ENCODE data around the gene IGSF10.
"Not testable (repeated sequence)": the region's sequence is repeated elsewhere in the genome, so short reads cannot be mapped to it uniquely, and the experiment has no call there.

The IGSF10 gene

DNA sequence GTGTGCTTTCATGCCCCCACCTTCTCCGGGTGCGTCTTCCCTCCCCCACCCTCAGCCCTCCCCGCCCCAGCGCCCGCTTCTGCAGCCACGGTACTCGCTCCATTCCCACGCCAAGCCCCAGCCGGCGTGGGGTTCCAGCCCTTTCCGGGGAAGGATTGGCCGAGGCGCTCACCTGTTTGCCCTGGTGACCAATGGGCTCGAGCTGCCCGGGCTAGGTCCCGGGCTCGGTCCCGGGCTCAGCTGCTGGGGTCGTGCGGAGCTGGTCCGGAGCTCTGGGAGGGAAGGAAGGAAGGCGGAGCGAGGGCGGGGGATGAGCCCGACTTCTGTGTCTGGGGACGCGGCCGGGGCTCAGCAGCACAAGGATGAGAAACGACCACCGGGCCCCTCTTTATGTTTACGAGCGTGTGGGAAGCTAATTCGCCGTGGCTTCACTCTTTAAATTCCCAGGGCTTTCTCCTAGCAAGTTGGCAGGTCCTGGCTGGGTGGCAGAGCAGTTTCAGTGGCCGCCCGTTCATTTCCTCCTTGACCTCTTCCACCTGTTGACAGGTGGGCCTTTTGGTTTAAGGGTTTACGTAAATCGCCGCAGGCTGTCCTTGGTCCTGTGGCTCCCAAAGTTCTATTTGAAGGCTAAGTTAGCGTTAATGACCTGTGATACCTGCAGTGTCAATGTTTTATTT lies at the start of gene IGSF10:
Gene IGSF10 (minus strand): TSS at position 288 of the 677 bp plus-strand sequence. CDS start 2,352 bp downstream, outside the sequence.
- in situ Hi-C loops (cut with HindIII; ENCODE audit: low sequenced_read_pairs): no loop called here

DNA sequence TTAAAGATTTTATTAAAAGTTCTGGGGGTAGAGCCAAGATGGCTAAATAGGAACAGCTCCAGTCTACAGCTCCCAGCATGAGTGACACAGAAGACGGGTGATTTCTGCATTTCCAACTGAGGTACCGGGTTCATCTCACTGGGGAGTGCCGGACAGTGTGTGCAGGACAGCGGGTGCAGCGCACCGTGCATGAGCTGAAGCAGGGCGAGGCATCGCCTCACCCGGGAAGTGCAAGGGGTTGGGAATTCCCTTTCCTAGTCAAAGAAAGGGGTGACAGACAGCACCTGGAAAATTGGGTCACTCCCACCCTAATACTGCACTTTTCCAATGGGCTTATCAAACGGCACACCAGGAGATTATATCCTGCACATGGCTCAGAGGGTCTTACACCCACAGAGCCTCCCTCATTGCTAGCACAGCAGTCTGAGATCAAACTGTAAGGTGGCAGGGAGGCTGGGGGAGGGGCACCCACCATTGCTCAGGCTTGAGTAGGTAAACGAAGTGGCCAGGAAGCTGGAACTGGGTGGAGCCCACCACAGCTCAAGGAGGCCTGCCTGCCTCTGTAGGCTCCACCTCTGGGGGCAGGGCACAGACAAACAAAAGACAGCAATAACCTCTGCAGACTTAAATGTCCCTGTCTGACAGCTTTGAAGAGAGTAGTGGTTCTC lies 48.7 kb upstream of the IGSF10 start:
- in situ Hi-C loops (cut with HindIII; ENCODE audit: low sequenced_read_pairs): not testable (repeated sequence)

DNA sequence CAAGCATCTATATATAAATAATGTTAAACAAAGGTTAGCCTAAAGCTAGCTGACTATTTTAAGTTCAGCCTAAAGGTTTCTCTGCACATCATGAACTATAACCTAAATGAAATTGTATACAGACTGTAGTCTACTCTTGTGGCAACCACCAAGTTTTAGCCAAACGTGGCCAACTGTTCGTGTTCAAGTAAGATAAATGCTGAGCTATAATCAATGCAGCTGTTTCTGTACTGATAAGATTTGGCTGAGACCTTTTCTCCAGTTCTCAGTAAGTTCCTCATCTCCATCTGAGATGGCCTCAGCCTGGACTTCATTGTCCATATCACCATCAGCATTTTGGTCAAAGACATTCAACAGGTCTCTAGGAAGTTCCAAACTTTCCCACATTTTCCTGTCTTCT lies 43.7 kb upstream of the IGSF10 start:
- in situ Hi-C loops (cut with HindIII; ENCODE audit: low sequenced_read_pairs): no loop called here

DNA sequence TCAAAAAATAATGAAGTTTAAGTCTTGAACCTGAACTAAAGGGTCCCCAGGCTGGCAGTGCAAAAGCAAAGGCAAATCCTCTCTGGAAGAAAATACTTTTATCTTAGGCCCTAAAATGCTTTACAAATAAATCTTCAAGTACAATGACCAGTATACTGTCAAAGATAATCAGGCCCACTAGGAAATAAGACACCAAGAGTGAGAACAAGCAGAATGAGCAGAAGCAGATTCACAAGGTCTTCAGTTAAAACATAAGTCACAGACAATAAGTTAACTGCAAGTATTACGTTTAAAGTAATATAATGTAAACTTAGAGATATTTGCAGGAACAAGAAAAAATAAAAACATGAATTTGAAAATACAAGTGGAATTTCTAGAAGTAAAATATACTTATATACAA lies 42.2 kb upstream of the IGSF10 start:
- in situ Hi-C loops (cut with HindIII; ENCODE audit: low sequenced_read_pairs): no loop called here

- in situ Hi-C loops (cut with HindIII; ENCODE audit: low sequenced_read_pairs): no loop called here
Observed at GRCh38 chr3:151501923-151502632, 41.2 kb upstream of the IGSF10 start.

GRCh38 chr3:151501171-151501922 lies 40.5 kb upstream of the IGSF10 start:
- in situ Hi-C loops (cut with HindIII; ENCODE audit: low sequenced_read_pairs): no loop called here

GRCh38 chr3:151499168-151499567 lies 38.3 kb upstream of the IGSF10 start:
- in situ Hi-C loops (cut with HindIII; ENCODE audit: low sequenced_read_pairs): no loop called here

DNA sequence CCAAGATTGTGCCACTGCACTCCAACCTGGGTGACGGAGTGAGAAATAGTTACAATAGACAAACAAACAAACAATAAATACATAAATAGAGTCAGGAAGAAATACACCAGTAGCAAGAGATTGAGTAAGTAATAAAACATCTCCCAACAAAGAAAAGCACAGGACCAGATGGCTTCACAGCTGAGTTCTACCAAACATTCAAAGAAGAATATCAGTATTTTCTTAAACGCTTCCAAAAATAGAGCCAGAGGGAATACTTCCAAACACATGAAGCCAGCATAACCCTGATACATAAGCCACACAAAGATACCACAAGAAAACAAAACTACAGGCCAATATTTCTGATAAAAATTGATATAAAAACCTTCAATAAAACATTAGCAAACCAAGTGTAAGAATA lies 30.7 kb upstream of the IGSF10 start:
- in situ Hi-C loops (cut with HindIII; ENCODE audit: low sequenced_read_pairs): no loop called here

GRCh38 chr3:151487833-151488232 lies 27.0 kb upstream of the IGSF10 start:
- in situ Hi-C loops (cut with HindIII; ENCODE audit: low sequenced_read_pairs): not testable (repeated sequence)

DNA sequence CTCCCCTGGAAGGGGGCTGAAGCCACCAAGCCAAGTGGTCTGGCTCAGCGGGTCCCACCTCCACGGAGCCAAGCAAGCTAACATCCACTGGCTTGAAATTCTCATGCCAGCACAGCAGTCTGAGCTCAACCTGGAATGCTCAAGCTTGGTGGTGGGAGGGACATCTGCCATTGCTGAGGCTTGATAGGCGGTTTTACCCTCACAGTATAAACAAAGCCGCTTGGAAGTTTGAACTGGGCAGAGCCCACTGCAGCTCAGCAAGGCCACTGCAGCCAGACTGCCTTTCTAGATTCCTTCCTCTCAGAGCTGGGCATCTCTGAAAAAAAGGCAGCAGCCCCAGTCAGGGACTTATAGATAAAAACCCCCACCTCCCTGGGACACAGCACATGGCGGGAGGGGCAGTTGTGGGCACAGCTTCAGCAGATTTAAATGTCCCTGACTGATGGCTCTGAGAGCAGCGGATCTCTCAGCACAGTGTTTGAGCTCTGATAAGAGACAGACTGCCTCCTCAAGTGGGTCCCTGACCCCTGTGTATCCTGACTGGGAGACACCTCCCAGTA lies 23.2 kb upstream of the IGSF10 start:
- in situ Hi-C loops (cut with HindIII; ENCODE audit: low sequenced_read_pairs): no loop called here

GRCh38 chr3:151483488-151483887 lies 22.6 kb upstream of the IGSF10 start:
- in situ Hi-C loops (cut with HindIII; ENCODE audit: low sequenced_read_pairs): no loop called here

- in situ Hi-C loops (cut with HindIII; ENCODE audit: low sequenced_read_pairs): no loop called here
Observed at GRCh38 chr3:151480492-151480891, 19.6 kb upstream of the IGSF10 start.

DNA sequence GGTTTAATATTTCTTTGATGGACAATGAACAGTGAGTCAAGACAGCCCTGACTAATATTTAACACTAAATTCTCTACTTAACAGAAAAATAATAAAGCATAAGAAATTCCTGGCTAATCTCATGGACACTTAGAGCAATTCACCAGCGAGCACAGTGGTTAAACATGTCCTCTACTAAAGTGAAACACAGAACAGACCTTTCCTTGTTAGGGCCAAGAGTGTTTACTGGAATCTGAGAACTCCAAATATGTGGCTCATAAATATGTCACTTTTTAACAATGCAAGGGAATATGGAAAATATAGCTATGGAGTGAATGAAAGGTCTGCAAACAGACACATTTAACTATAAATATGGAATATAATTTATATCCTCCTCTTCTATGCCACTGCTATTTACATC lies 18.6 kb upstream of the IGSF10 start:
- in situ Hi-C loops (cut with HindIII; ENCODE audit: low sequenced_read_pairs): no loop called here

- in situ Hi-C loops (cut with HindIII; ENCODE audit: low sequenced_read_pairs): no loop called here
Observed at GRCh38 chr3:151478335-151478697, 17.5 kb upstream of the IGSF10 start.

GRCh38 chr3:151477591-151478334 lies 16.9 kb upstream of the IGSF10 start:
- in situ Hi-C loops (cut with HindIII; ENCODE audit: low sequenced_read_pairs): no loop called here

GRCh38 chr3:151476344-151477018 lies 15.6 kb upstream of the IGSF10 start:
- in situ Hi-C loops (cut with HindIII; ENCODE audit: low sequenced_read_pairs): no loop called here

DNA sequence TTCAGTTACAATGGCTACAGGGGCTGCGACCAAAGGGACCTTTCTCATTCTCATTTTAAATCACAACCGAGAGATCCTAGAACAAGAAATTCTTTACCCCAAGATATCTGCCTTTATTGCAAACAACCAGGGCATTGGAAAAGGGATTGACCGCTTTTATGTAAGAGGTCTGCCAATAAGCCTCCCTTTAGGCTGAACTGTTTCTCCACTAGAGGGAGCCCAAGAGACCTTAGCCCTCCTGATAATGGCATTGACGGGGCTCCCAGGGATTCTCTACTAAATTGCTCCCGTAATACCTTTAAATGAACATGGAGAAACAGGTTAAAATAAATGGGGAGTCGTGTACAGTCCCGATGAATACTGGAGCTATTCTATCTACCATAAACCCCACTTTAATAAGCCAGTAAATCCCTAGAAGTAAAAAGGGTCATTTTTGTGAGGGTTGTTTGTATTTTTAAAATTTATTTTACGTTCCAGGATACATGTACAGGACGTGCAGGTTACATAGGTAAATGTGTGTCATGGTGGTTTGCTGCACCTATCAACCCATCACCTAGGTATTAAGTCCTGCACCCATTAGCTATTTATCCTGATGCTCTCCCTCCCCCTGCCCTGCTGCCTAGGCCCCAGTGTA lies 7.5 kb upstream of the IGSF10 start:
- in situ Hi-C loops (cut with HindIII; ENCODE audit: low sequenced_read_pairs): no loop called here

DNA sequence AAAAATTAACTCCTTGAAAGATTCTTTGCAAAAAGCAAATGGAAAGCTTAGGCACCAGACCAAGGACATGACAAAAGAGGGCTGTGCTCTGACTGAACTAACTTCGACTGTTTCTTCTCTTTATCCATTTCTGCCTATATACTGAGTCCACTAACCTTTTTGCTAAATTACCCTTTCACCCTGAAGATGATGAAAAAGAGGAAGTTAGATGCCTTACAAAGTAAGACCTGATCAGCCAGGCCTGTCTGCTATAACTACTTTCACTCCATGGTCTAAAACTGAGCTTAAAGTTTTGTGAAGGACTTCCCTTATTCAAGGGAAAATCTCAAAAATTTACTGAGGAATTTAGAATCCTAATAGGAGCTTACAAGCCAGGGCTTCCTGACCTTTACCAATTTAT lies 6.2 kb upstream of the IGSF10 start:
- in situ Hi-C loops (cut with HindIII; ENCODE audit: low sequenced_read_pairs): no loop called here

GRCh38 chr3:151462991-151463390 lies 2.1 kb upstream of the IGSF10 start:
- in situ Hi-C loops (cut with HindIII; ENCODE audit: low sequenced_read_pairs): no loop called here

All from DLD1 (cell line).